Cortex of kidney (tissue), 1 donor: Measurements from ENCODE around the gene PAN2.
"Not testable (repeated sequence)": the region's sequence is repeated elsewhere in the genome, so short reads cannot be mapped to it uniquely, and the experiment has no call there.

Experiments used
- DNase-seq: peaks from one replicate; lab custom pipeline; 2025; lab: John Stamatoyannopoulos, UW

Gene PAN2, protein sequence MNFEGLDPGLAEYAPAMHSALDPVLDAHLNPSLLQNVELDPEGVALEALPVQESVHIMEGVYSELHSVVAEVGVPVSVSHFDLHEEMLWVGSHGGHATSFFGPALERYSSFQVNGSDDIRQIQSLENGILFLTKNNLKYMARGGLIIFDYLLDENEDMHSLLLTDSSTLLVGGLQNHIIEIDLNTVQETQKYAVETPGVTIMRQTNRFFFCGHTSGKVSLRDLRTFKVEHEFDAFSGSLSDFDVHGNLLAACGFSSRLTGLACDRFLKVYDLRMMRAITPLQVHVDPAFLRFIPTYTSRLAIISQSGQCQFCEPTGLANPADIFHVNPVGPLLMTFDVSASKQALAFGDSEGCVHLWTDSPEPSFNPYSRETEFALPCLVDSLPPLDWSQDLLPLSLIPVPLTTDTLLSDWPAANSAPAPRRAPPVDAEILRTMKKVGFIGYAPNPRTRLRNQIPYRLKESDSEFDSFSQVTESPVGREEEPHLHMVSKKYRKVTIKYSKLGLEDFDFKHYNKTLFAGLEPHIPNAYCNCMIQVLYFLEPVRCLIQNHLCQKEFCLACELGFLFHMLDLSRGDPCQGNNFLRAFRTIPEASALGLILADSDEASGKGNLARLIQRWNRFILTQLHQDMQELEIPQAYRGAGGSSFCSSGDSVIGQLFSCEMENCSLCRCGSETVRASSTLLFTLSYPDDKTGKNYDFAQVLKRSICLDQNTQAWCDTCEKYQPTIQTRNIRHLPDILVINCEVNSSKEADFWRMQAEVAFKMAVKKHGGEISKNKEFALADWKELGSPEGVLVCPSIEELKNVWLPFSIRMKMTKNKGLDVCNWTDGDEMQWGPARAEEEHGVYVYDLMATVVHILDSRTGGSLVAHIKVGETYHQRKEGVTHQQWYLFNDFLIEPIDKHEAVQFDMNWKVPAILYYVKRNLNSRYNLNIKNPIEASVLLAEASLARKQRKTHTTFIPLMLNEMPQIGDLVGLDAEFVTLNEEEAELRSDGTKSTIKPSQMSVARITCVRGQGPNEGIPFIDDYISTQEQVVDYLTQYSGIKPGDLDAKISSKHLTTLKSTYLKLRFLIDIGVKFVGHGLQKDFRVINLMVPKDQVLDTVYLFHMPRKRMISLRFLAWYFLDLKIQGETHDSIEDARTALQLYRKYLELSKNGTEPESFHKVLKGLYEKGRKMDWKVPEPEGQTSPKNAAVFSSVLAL

GRCh38 chr12:56333679-56334489 is at the start of gene PAN2:
PAN2 (minus strand) TSS chr12:56334000; CDS start chr12:56333094, 906 bp downstream.
- no peak for DNase-seq

- no peak for DNase-seq
Measured at GRCh38 chr12:56382611-56383010, 48.8 kb upstream of the PAN2 start.

DNA sequence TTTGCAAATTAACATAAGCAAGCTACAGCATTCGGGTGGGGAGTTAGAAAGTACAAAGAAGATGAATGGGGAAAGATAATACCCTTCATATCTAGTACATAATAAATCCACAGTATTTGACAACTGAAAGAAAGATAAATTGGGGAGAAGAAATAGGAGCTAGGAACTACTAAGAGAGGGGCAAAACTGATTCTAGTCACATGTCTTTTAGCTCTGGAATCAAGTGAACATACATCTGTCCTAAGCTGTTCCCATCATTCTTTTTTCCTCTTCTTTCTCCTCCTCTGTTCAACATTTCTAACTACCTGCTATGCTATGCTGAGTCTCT is 44.2 kb upstream of the PAN2 start:
- no peak for DNase-seq

DNA sequence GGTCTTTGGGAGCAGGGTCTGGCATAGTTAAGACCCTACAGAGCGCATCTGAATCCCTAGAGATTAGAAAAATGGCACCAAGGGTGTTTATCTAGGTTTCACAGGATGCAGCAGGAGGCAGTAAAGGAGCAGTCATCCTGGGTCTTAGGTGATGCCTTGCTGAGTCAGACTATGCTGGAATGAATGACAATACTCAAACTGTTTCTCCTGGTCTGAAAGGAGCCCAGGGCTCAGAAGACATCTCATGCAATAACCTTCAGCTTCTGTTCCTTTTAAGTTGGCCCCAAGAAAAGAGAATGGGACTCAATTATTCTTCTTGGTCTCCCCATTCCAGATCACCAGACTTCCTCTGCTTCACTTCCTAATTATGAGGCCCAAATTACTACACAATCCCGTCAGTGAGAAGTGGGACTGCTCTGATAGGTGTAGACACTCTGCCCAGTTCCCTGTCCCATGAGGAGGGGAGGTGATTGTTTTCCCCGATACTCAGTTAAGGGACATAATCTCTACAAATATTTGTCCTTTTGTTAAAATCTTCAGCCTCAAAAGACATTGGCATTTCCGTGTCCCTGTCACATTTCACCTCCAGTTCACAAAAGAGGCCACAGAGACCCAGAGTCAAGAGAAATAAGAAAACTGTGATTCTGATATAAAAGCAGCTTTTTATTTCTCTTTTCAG is 43.6 kb upstream of the PAN2 start:
- no peak for DNase-seq

- DNase-seq: no peak
Measured at GRCh38 chr12:56375598-56376434, 42.0 kb upstream of the PAN2 start.

DNA sequence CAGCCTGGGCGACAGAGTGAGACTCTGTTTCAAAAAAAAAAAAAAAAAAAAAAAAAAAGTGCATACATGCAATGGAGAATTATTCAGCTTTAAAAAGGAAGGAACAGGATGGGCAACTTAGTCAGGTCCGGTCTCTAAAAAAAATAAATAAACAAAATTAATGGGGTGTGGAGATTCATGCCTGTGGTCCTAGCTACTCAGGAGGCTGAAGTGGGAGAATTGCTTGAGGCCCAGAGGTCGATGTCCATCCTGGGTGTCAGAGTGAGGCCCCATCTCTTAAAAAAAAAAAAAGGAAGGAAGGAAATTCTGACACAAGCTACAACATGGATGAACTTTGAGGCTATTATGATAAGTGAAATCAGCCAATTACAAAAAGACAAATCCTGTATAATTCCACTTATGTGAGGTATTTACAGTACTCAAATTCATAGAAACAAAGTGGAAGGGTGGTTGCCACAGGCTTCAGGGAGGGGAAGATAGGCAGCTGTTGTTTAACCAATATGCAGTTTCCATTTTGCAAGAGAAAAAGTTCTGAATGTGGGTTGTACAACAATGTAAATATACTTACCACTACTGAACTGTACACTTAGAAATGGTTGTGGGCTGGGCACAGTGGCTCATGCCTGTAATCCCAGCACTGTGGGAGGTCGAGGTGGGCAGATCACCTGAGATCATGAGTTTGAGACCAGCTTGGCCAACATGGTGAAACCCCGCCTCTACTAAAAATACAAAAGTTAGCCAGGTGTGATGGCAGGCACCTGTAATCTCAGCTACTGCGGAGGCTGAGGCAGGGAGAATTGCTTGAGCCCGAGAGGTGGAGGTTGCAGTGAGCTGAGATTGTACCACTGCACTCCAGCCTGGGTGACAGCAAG is 41.2 kb upstream of the PAN2 start:
- no peak for DNase-seq

- no peak for DNase-seq
Measured at GRCh38 chr12:56373515-56373914, 39.7 kb upstream of the PAN2 start.

DNA sequence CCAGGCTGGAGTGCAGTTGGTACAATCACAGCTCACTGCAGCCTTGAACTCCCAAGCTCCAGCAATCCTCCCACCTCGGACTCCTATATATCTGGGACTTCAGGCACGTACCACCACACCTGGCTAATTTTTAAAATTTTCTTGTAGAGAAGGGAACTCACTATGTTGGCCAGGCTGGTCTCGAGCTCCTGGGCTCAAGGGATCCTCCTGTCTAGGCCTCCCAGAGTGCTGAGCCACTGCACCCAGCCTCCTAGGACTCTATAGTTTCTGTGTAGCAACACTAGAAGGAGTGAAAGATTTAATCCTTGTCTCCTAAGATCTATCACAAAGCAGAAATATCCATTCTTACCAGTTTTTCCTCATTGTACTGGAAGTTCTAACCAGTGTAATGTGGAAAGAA is 33.1 kb upstream of the PAN2 start:
- no peak for DNase-seq

DNA sequence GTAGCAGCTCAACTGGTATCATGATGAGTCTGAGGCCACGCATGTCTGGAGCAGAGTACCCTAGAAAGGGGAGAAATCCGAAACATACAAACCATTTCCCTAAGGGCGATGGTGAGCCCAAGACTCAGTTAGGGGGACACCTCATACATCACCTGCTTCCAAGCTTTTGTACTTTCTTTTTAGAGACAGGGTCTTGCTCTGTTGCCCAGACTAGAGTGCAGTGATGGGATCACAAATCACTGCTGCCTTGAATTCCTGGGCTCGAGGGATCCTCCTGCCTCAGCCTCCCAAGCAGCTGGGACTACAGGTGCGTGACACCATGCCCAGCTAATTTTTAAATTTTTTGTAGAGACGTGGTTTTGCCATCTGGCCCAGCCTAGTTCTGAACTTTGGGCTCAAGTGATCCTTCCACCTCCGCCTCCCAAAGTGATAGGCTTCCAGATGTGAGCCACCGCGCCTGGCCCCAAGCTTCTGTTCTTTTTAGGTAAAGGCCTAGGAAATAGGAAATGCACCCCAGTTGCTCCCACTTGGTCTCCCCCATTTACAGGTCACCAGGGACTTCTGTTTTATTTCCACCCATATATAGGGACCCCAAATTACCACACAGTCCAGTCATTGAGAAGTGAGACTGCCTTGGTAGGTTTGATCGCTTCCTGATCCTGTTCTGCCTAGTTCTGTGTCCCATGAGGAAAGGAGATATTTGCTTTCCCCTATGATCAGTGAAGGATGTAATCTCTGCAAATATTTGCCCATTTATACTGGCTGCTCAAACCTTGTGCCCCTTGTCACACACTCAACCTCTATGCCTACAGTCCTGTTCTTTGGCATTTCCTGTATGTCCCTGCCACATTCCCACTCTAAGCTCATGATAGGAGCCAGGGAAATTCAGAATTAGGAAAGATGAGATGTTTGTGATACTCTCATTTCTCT is 28.6 kb upstream of the PAN2 start, which contains the start of gene APOF:
TSS of gene APOF (minus strand) at position 728 of the 930 bp plus-strand sequence. CDS start at position 616, 112 bp downstream.
- DNase-seq: no peak

DNA sequence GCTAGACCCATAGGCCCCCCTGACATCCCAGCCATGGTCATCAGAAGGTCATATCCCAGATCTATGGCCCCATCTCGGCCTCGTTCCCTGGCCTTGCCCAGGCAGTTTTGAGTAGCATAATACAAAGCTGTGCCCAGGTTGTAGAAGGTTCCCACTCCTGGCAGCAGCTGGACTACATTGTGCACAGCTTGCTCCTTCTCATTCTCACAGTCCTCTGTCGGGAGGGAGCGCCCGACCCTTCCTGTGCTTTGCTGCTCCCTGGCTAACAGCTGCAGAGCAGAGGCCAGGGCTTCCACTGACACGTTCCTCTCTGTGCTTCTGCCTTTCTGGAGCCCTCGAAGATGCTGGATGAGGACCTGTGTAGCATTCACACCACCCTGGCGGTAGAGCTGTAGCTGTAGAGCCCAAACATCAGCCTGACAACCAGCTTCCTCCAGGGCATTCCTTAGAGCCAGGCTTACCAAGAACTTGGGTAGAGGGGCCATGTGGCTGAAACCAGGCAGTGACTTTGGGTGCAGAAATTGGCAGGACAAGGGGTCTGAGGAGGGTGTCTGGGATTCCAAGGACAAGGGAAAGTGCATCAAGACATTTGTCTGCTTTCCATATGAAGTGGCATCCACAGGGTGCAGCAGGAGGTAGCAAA is 27.8 kb upstream of the PAN2 start:
- no peak for DNase-seq

GRCh38 chr12:56359851-56360767 is 26.3 kb upstream of the PAN2 start, which contains the start of gene STAT2:
STAT2 (minus strand) TSS chr12:56360107; CDS start chr12:56356571, 3,536 bp downstream.
- peak; percentile 97 for DNase-seq

DNA sequence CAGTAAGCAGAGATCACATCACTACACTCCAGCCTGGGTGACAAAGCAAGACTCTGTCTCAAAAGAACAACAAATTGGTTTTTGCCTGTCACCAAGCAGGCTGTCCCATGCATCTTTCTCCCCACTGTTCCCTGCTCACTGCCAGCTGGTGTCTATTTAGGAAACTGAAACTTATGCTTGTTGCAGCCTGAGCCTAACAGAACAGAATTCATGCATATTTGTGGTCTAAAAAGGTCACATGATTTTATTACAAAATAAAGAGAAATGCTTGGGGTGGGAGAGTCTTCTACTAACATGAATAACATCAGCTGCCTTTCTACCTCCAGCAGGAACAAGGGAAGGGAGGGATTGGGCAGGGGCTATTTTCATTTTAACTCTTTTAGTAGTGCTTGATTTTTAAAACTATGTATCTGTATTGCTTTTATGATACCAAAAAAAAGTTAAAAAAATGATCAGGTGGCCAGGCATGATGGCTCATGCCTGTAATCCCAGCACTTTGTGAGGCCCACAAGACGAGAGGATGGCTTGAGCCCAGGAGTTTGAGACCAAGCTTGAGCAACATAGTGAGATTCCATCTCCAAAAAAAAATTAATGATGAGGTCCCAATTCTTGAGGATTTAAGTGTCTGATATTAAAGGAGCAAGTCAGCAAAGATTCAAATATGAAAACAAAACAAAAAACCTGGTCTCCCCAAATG is 25.2 kb upstream of the PAN2 start:
- DNase-seq: no peak

GRCh38 chr12:56351325-56351724 is 17.5 kb upstream of the PAN2 start:
- DNase-seq: no peak

DNA sequence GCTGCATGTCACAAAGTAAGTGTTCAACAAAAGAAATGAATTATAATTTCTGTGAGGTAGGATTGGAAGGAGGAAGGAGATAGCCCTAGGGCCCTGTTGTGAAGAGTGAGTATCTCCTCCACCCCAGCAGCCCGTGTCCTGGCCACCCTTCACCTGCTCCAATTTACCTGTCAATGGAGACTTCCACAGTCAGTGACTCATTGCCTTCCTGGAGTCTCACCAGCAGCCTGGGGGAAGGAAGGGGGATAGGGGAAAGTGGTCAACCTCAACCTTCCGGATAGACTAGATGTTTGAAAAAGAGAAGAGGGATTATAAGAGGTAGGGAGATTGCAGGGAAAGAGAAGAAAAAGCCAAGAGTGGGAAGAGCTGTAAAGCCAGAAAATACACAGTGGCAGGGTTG is 16.9 kb upstream of the PAN2 start:
- no peak for DNase-seq

DNA sequence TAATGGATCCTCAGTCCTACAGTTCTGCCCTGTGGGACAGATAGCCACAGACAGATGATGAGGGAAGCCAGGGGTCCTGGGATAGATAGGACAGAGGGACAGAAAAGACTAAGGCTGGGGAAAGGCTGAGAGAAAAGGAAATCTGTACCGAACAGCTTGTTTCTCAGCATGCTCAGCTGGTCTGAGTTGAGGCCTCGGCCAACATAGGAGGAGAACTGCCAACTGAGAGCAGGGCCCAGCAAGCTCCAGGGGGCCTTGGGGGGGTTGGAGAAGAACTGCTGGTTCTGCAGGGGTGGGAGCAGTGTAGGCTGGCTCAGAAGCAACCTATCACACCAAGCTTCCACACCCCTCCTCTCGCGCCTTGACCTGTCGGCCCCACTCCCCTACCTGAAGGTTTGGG is 15.0 kb upstream of the PAN2 start:
- no peak for DNase-seq

GRCh38 chr12:56347255-56347654 is 13.5 kb upstream of the PAN2 start:
- not testable (repeated sequence) for DNase-seq
